HG03066 (cell line): Measurements from ENCODE around the gene NUTM2G.
"Not testable (repeated sequence)": the region's sequence is repeated elsewhere in the genome, so short reads cannot be mapped to it uniquely, and the experiment has no call there.

Source experiments
- ATAC-seq: cut with Tn5 transposase; IDR thresholded peaks from one replicate; pipeline ENCODE4 v1.9.1; 2021; ENCODE audit warnings: low read depth; ENCODE audit not compliant: unreplicated experiment

NUTM2G gene

GRCh38 chr9:96940982-96941381, 12.3 kb downstream of the NUTM2G start:
- peak; percentile 73 for ATAC-seq

- ATAC-seq, result not testable (repeated sequence)
These were observed 13.0 kb downstream of the NUTM2G start for GRCh38 chr9:96941628-96942027.

- ATAC-seq, result not testable (repeated sequence)
These were observed 13.5 kb downstream of the NUTM2G start for GRCh38 chr9:96942181-96942580.

GRCh38 chr9:96949346-96949745, 20.7 kb downstream of the NUTM2G start:
- not testable (repeated sequence) for ATAC-seq

GRCh38 chr9:96950539-96950938, 21.9 kb downstream of the NUTM2G start:
- not testable (repeated sequence) for ATAC-seq

GRCh38 chr9:96967591-96967990, 38.9 kb downstream of the NUTM2G start:
- ATAC-seq, result not testable (repeated sequence)

- not testable (repeated sequence) for ATAC-seq
These were observed 43.9 kb downstream of the NUTM2G start for GRCh38 chr9:96972552-96972951.

GRCh38 chr9:96974037-96974436, 45.4 kb downstream of the NUTM2G start:
- not testable (repeated sequence) for ATAC-seq

- ATAC-seq, result not testable (repeated sequence)
These were observed 55.0 kb downstream of the NUTM2G start for GRCh38 chr9:96983496-96984122.

GRCh38 chr9:96984139-96984538, 55.5 kb downstream of the NUTM2G start:
- not testable (repeated sequence) for ATAC-seq

- not testable (repeated sequence) for ATAC-seq
These were observed 56.2 kb downstream of the NUTM2G start for GRCh38 chr9:96984887-96985286.
